ENCODE data around the gene SLC25A21. TPM values are rescaled to one million over a fixed set of nuclear protein-coding genes. Genes with fewer than 3 reads are reported as not detected.
A peak's percentile ranks its signal among the peaks of the same experiment; 100 is the strongest.

Gene SLC25A21
- total and polyA plus RNA-seq, 2 of the 13 experiments (the other 11 are each of a cell fraction or from before 2014, with no cell fraction given), result 1.9 to 2.9 TPM

GRCh38 chr14:37172024-37172869, at the start of gene SLC25A21 (continued):
- no peak for TF ChIP-seq SOX6 (IDR thresholded peaks at IDR 0.05)
- peak; percentile 89 for TF ChIP-seq SOX6 (CRISPR knock-in tag; IDR thresholded peaks at IDR 0.05)
- peak; percentile 99; the same call in 1 of the 2 replicates for TF ChIP-seq IRX3 (CRISPR knock-in tag; IDR thresholded peaks at IDR 0.05; ENCODE audit: borderline replicate concordance, low read depth)
- TF ChIP-seq HOXA9 (CRISPR knock-in tag; IDR thresholded peaks at IDR 0.05; ENCODE audit: borderline replicate concordance), result peak; percentile 98
- peak; percentile 100 for TF ChIP-seq ZNF547 (CRISPR knock-in tag; IDR thresholded peaks at IDR 0.05)
- TF ChIP-seq ZNF451 (CRISPR knock-in tag; IDR thresholded peaks at IDR 0.05), result peak; percentile 79; the same call in 1 of the 2 replicates
- TF ChIP-seq ZBTB38 (CRISPR knock-in tag; IDR thresholded peaks at IDR 0.05), result peak; percentile 97
- peak; percentile 98 for TF ChIP-seq ZNF766 (CRISPR knock-in tag; IDR thresholded peaks at IDR 0.05; ENCODE audit: borderline replicate concordance)
- no peak for TF ChIP-seq TCF7L2 (IDR thresholded peaks at IDR 0.05; ENCODE audit: low read depth, low read length)
- TF ChIP-seq ZMAT3 (CRISPR knock-in tag; conservative IDR thresholded peaks at IDR 0.05), result peak; percentile 94; the same call in 1 of the 2 replicates
- peak; percentile 85 for TF ChIP-seq SP4 (CRISPR knock-in tag; IDR thresholded peaks at IDR 0.05)
- peak; percentile 96 for TF ChIP-seq ZFY (CRISPR knock-in tag; IDR thresholded peaks at IDR 0.05)
- peak; percentile 9 to 50; a peak in 3 of 4 replicates for TF ChIP-seq EP300 (IDR thresholded peaks at IDR 0.05; ENCODE audit: low read depth in 2 of 2, low read length in 2 of 2)
- peak; percentile 66 for TF ChIP-seq EP300 (CRISPR knock-in tag; IDR thresholded peaks at IDR 0.05; ENCODE audit: borderline replicate concordance)
- TF ChIP-seq TRIM24 (CRISPR knock-in tag; IDR thresholded peaks at IDR 0.05), result no peak
- TF ChIP-seq ZNF280D (CRISPR knock-in tag; IDR thresholded peaks at IDR 0.05), result peak; percentile 95
- TF ChIP-seq HCFC1 (IDR thresholded peaks at IDR 0.05; ENCODE audit: low read depth, low read length), result peak; percentile 34; the same call in 1 of the 2 replicates
- TF ChIP-seq ZNF878 (CRISPR knock-in tag; IDR thresholded peaks at IDR 0.05), result peak; percentile 89
- TF ChIP-seq HES4 (CRISPR knock-in tag; IDR thresholded peaks at IDR 0.05; ENCODE audit: borderline replicate concordance), result peak; percentile 98
- peak; percentile 60; the same call in 1 of the 2 replicates for TF ChIP-seq MYNN (CRISPR knock-in tag; IDR thresholded peaks at IDR 0.05; ENCODE audit: low read depth)
- peak; percentile 72 for TF ChIP-seq FOXO1 (CRISPR knock-in tag; IDR thresholded peaks at IDR 0.05)
- TF ChIP-seq, protein P1, sequence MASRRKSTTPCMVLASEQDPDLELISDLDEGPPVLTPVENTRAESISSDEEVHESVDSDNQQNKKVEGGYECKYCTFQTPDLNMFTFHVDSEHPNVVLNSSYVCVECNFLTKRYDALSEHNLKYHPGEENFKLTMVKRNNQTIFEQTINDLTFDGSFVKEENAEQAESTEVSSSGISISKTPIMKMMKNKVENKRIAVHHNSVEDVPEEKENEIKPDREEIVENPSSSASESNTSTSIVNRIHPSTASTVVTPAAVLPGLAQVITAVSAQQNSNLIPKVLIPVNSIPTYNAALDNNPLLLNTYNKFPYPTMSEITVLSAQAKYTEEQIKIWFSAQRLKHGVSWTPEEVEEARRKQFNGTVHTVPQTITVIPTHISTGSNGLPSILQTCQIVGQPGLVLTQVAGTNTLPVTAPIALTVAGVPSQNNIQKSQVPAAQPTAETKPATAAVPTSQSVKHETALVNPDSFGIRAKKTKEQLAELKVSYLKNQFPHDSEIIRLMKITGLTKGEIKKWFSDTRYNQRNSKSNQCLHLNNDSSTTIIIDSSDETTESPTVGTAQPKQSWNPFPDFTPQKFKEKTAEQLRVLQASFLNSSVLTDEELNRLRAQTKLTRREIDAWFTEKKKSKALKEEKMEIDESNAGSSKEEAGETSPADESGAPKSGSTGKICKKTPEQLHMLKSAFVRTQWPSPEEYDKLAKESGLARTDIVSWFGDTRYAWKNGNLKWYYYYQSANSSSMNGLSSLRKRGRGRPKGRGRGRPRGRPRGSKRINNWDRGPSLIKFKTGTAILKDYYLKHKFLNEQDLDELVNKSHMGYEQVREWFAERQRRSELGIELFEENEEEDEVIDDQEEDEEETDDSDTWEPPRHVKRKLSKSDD (CRISPR knock-in tag; IDR thresholded peaks at IDR 0.05; ENCODE audit: low read depth), result no peak; the same call in none of the 2 replicates
- peak; percentile 28 for TF ChIP-seq RBAK (CRISPR knock-in tag; IDR thresholded peaks at IDR 0.05)
- peak; percentile 97 for TF ChIP-seq BRF2 (CRISPR knock-in tag; IDR thresholded peaks at IDR 0.05)
